GM13976 (cell line): ENCODE measurements around the gene TAS2R20.

Source experiments
- DNase-seq: peaks from one replicate; pipeline ENCODE4 v3.0.0; 2012; ENCODE audit warnings: low spot score
- CTCF ChIP-seq: IDR thresholded peaks from 2 replicates; pipeline ENCODE4 v1.5.1; 2012; ENCODE audit warnings: borderline replicate concordance, mild to moderate bottlenecking; ENCODE audit not compliant: insufficient read depth; ENCODE audit errors: extremely low read depth, missing control alignments, control extremely low read depth
- in situ Hi-C: fragments of 300-500 bp; cut with MboI; formaldehyde crosslinking; loops from one replicate; pipeline ENCODE4 v1.12.0; 2022; ENCODE audit warnings: low sequenced_read_pairs, mixed read lengths, inconsistent platforms; ENCODE audit not compliant: unreplicated experiment

Gene TAS2R20

GRCh38 chr12:11022520-11022919 lies 24.4 kb upstream of the TAS2R20 start, which contains the start of gene TAS2R19:
TSS of gene TAS2R19 (minus strand) at chr12:11022620. CDS start at chr12:11022571, 49 bp downstream.
- DNase-seq: no peak
- no peak for TF ChIP-seq CTCF
- in situ Hi-C loops: no loop called here

- DNase-seq: no peak
- no peak for TF ChIP-seq CTCF
- in situ Hi-C loops: no loop called here
Observed at GRCh38 chr12:11016937-11017336, 18.8 kb upstream of the TAS2R20 start.

GRCh38 chr12:11015775-11016430 lies 17.8 kb upstream of the TAS2R20 start:
- DNase-seq: no peak
- TF ChIP-seq CTCF: no peak
- in situ Hi-C loops: no loop called here

- in situ Hi-C loops: no loop called here
- no peak for DNase-seq
- TF ChIP-seq CTCF: no peak
Observed at GRCh38 chr12:11014234-11014633, 16.1 kb upstream of the TAS2R20 start.

GRCh38 chr12:11007608-11008007 lies 9.5 kb upstream of the TAS2R20 start:
- DNase-seq: no peak
- in situ Hi-C loops: no loop called here
- no peak for TF ChIP-seq CTCF

- in situ Hi-C loops: no loop called here
- no peak for TF ChIP-seq CTCF
Observed at GRCh38 chr12:10994307-10994706, 3.8 kb downstream of the TAS2R20 start.

More at GRCh38 chr12:10994307-10994706, 3.8 kb downstream of the TAS2R20 start:
- no peak for DNase-seq
